GM21360 (cell line): ENCODE measurements around the gene TFCP2L1.
"Not testable (repeated sequence)": the region's sequence is repeated elsewhere in the genome, so short reads cannot be mapped to it uniquely, and the experiment has no call there.

Experiments
- ATAC-seq: cut with Tn5 transposase; IDR thresholded peaks from one replicate; pipeline ENCODE4 v1.9.1; 2021; ENCODE audit warnings: mild to moderate bottlenecking, moderate library complexity; ENCODE audit not compliant: unreplicated experiment

TFCP2L1 gene

DNA sequence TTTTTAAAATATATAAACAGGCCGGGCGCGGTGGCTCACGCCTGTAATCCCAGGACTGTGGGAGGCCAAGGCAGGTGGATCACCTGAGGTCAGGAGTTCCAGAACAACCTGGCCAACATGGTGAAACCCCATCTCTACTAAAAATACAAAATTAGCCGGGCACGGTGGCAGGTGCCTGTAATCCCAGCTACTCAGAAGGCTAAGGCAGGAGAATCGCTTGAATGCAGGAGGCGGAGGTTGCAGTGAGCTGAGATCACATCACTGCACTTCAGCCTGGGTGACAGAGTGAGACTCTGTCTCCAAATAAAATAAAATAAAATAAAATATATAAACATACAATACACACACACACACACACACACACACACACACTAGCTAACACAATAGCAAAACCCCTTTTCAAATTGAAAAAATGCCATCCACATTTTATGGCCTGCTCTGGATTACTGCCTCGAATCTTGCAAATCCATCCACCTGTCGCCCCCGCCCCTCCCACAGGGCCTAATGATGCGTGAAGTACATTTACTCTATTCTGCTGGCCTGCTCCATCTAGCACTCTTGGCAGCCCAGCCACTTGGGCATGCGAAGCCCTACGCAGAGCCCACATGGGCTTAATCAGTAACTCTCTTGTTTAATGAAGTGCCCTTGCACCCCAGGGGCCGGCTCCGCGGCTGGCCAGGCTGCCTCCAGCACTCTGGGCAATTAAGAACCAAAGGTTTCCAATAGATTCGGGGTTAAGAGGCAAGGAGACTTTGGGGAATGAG is 57.4 kb downstream of the TFCP2L1 start:
- ATAC-seq, result not testable (repeated sequence)

DNA sequence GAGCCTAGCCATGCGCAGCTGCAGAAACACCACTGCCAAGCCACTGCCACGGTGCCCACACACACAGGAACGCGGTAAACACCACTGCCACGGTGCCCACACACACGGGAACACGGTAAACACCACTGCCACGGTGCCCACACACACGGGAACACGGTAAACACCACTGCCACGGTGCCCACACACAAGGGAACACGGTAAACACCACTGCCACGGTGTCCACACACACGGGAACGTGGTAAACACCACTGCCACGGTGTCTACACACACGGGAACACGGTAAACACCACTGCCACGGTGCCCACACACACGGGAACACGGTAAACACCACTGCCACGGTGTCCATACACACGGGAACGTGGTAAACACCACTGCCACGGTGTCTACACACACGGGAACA is 59.3 kb downstream of the TFCP2L1 start:
- not testable (repeated sequence) for ATAC-seq

DNA sequence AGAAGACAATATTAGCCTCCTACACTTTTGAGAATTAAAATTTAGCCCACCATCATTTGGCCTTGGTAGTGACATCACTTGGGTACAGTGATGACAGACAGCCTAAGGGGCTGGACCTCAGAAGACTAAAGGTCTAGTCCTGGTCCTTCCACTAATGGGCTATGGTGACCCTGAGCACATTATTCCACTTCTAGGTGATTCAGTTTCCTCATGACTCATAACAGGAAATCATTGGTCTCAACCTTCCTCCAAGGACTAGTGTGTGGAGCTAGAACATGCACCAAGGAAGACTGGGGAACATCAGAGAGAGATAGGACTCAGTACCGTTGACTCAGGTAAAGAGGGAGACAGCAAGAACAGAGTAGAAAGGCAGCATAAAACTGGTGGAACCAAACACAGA is 64.0 kb downstream of the TFCP2L1 start:
- ATAC-seq, result no peak

- ATAC-seq, result no peak
Observed at GRCh38 chr2:121219866-121220265, 65.1 kb downstream of the TFCP2L1 start.

GRCh38 chr2:121218386-121218938 is 66.5 kb downstream of the TFCP2L1 start:
- ATAC-seq, result no peak

- ATAC-seq, result no peak
Observed at GRCh38 chr2:121217627-121218026, 67.4 kb downstream of the TFCP2L1 start.

GRCh38 chr2:121214296-121214695 is 70.7 kb downstream of the TFCP2L1 start:
- ATAC-seq, result no peak

DNA sequence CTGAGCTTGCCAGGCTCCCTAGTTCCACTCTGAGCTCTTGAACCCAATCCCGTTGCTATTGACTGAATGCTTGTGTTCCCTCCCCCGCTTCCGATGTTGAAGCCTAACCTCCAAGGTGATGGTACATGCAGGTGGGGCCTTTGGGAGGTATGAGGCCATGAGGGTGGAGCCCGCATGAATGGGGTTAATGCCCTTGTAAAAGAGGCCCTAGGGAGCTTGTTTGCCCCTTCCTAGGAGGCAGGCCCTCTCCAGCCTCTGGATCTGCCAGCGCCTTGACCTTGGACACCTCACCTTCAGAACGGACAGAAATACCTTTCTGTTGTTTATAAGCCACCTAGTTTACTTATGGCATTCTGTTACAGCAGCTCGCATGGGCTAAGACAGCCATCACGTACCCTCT is 71.6 kb downstream of the TFCP2L1 start:
- ATAC-seq, result no peak

- no peak for ATAC-seq
Observed at GRCh38 chr2:121212661-121213325, 72.2 kb downstream of the TFCP2L1 start.

DNA sequence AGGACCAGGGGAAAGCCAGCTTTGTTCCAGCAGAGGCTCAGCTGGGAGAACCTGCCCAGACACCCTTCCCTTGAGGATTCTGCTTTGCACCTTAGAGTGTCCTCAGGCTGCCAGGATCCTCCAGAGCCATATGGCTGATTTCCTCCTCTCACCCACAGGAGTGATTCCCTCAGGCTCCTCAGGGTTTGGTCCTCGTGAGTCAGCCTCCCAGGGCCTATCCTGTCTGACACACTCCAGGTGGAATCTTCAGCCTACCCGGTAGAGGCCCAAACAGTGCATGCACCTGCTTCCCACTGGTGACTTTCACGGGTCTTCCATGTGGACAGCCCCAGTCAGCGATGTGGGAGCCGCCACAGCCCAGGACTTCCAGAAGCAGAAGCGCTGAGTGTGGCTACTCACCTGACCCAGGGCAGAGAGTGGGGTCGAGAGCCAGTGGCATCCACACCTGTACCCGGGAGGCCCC is 73.3 kb downstream of the TFCP2L1 start:
- no peak for ATAC-seq

GRCh38 chr2:121211251-121211650 is 73.8 kb downstream of the TFCP2L1 start:
- ATAC-seq, result no peak

GRCh38 chr2:121210691-121211090 is 74.3 kb downstream of the TFCP2L1 start:
- ATAC-seq, result no peak

DNA sequence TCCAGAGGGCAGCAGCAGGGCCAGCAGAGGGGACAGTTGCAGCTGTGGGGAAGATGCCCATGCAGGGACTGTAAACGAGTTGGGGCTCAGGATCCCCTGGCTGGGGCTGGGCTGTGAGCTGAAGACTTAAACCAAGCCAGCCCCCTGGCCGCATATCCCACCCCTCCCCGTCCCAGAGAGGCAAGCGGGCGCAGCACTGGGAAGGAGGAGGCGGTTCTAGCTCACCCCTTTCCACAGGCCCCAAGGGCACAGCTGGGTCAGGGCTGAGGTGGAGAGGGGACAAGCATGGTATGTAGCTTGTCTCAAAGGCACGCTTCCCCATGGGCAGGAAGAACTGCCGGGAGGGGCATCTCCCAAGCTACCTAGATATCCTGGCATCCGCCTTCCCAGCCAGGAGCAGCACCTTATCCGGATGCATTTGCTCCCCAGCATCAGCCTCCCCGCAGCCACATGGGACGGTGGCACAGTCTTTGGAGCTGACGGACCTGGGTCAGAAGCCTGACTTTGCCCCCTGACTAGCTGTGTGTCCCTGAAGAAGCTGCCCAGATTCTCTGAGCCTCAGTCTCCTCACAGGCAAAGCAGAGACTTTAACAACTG is 75.9 kb downstream of the TFCP2L1 start:
- no peak for ATAC-seq

- no peak for ATAC-seq
Observed at GRCh38 chr2:121207494-121207893, 77.5 kb downstream of the TFCP2L1 start.

- ATAC-seq, result no peak
Observed at GRCh38 chr2:121205321-121205942, 79.6 kb downstream of the TFCP2L1 start.

GRCh38 chr2:121203591-121204249 is 81.3 kb downstream of the TFCP2L1 start:
- ATAC-seq, result no peak

GRCh38 chr2:121202541-121203310 is 82.3 kb downstream of the TFCP2L1 start:
- no peak for ATAC-seq

GRCh38 chr2:121201796-121202195 is 83.2 kb downstream of the TFCP2L1 start:
- no peak for ATAC-seq

DNA sequence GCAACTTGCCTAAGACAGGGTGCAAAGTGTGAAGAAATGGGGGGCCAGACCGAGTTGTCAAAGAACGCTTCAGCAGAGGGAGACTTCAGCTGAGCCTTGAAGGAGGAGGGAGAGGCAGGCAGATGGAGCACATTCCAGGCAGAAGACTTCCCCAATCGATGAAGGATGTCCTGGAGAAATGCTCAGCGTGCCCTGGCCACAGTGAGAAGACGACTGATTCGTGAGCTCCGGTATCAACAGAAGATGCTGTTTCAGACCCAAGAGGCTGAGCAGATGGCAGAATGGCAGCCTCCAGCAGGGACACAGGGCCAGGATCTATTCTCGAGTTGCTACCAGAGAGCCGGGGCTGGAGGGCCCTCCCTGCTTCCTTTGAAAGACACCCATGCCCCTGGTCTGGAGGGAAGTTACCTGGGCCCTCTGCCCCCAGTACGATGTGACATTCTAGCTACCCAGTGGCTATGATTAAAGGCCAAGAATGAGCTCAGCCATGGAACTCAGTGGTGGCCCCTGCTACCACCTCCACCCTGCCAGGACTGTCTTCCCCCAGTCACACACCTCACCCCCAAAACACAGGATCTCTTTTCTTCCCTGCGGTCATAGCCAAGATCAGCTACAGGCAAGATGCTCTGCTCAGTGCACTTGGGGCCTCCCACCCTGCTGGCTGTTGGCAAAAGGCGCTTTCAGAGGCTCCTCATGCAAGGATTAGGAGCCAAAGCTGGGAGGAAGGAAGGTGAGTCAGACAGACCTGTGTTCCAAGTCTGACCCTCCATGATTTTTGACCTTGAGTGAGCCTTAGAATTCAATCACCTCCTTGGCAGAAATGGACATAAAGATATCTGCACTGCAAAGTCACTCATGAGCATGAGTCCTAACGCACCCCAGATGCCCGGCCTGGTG is 84.3 kb downstream of the TFCP2L1 start:
- ATAC-seq, result no peak
